ENCODE results near the gene CMPK1. TPM values are rescaled to one million over a fixed set of nuclear protein-coding genes. Genes with fewer than 3 reads are reported as not detected.

Gene CMPK1
- total RNA-seq, 2 experiments from 2014 or later, result 99.7 to 101 TPM

DNA sequence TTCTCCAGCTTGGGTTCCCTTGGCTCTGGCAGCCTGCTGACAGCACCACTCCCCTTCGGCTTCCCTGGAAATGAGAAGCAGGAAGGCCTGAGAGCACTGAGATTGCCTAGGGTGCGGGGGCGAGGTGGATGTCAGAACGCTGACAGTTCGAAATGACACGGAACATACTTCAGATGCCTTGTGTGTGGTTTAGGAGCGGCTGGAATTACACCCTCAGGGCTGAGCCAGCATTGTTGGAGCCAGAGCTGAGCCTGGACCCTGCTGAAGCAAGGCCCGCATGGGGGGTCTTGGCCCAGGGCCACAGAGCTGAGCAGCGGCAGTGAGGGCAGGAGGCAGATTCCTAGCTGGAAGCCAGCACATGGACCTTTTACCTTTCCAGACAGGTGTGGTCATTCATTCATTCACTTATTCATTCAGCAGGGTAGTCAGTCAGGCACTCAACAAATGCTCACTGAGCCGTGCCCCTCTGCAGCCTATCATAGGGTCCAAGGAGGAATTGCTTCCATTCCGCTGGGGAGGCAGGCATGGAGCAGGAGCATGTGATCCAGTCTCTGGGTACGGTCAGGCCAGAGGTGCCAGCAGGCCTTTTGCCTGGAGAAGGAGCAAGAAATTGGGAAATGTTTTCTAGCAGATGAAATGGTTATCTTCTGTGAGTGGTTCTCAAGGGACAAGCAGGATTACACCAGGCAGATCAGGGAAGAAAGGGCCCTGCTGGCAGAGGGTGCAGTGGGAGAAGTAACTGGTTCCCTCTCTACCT lies 75.9 kb downstream of the CMPK1 start:
- H3K9me3 Mint-ChIP-seq, result no peaks in the 10 kb centered on the region
- ChIA-PET POLR2A (no interaction called here), CTCF (interaction anchor here (1.2 kb wide), 1 partner anchor 346 kb away, joined by 3 read pairs; no protein-coding TSS in a partner anchor)
- H3K27me3 Mint-ChIP-seq, result peaks cover 8% of the 10 kb centered on the region
- H3K36me3 Mint-ChIP-seq (ENCODE audit: low read depth), result no peaks in the 10 kb centered on the region
- no peaks in the 10 kb centered on the region for H3K4me1 Mint-ChIP-seq (ENCODE audit: low read depth)
- no peak overlapping the region for H3K4me3 Mint-ChIP-seq
- no peak overlapping the region for H3K27ac Mint-ChIP-seq
- ATAC-seq (no peak), DNase-seq (no peak)
- TF ChIP-seq, protein P1, sequence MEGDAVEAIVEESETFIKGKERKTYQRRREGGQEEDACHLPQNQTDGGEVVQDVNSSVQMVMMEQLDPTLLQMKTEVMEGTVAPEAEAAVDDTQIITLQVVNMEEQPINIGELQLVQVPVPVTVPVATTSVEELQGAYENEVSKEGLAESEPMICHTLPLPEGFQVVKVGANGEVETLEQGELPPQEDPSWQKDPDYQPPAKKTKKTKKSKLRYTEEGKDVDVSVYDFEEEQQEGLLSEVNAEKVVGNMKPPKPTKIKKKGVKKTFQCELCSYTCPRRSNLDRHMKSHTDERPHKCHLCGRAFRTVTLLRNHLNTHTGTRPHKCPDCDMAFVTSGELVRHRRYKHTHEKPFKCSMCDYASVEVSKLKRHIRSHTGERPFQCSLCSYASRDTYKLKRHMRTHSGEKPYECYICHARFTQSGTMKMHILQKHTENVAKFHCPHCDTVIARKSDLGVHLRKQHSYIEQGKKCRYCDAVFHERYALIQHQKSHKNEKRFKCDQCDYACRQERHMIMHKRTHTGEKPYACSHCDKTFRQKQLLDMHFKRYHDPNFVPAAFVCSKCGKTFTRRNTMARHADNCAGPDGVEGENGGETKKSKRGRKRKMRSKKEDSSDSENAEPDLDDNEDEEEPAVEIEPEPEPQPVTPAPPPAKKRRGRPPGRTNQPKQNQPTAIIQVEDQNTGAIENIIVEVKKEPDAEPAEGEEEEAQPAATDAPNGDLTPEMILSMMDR (IDR thresholded peaks at IDR 0.05), result no peak
- intact Hi-C loops (cut with micrococcal nuclease), result no loop called here

DNA sequence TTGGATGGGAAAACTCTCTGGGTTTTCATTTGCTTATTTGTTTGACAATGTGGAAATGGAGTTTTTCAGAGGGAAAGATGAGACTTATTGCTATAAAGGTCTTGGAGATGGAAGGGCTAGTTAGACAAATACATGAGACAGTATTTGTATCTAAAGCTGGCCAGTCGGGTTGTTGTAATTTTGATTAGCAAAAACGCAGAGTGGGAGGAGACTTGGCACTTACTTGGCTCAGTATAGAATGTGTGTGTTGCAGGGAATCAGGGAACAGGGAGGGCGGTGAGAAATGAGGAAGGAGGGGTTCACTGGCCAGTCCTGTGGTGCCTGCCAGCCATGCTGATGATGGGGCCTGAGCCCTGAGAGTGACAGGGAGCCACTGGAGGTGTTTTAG lies 76.5 kb downstream of the CMPK1 start:
- Mint-ChIP-seq H3K27me3 (peaks cover 10% of the 10 kb centered on the region), H3K36me3 (ENCODE audit: low read depth) (no peaks in the 10 kb centered on the region), H3K4me3 (no peak overlapping the region), H3K9me3 (no peaks in the 10 kb centered on the region), H3K4me1 (ENCODE audit: low read depth) (no peaks in the 10 kb centered on the region), H3K27ac (no peak overlapping the region)
- intact Hi-C loops (cut with micrococcal nuclease), result no loop called here
- no peak for ATAC-seq
- no peak for DNase-seq
- ChIA-PET CTCF (no interaction called here), POLR2A (no interaction called here)
- TF ChIP-seq, protein P1 (IDR thresholded peaks at IDR 0.05), result no peak

DNA sequence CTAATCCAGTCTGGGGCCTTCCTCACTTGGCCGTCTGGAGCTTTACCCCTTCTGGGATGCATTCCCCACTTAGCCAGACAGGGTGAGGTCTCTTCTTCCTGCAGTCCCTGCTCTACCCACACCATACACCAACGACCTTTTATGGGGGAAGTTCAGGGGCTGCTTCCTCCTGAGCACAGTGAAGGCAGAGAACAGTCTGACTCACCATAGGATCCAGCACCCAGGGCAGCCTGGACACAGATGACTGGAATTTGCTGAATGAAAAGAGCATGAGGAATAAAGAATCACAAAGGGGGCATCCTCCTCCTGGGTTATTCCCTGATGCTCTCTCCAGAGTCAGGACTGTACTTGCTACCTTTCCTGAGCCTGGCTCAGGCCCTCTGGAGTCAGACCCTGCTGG lies 77.8 kb downstream of the CMPK1 start:
- no peaks in the 10 kb centered on the region for H3K36me3 Mint-ChIP-seq (ENCODE audit: low read depth)
- TF ChIP-seq, protein P1 (IDR thresholded peaks at IDR 0.05), result no peak
- DNase-seq, result no peak
- POLR2A ChIA-PET, result no interaction called here
- no peaks in the 10 kb centered on the region for H3K9me3 Mint-ChIP-seq
- H3K27ac Mint-ChIP-seq, result no peak overlapping the region
- no peak overlapping the region for H3K4me3 Mint-ChIP-seq
- no peak for ATAC-seq
- no peaks in the 10 kb centered on the region for H3K4me1 Mint-ChIP-seq (ENCODE audit: low read depth)
- CTCF ChIA-PET, result no interaction called here
- peaks cover 14% of the 10 kb centered on the region for H3K27me3 Mint-ChIP-seq
- intact Hi-C loops (cut with micrococcal nuclease), result no loop called here

DNA sequence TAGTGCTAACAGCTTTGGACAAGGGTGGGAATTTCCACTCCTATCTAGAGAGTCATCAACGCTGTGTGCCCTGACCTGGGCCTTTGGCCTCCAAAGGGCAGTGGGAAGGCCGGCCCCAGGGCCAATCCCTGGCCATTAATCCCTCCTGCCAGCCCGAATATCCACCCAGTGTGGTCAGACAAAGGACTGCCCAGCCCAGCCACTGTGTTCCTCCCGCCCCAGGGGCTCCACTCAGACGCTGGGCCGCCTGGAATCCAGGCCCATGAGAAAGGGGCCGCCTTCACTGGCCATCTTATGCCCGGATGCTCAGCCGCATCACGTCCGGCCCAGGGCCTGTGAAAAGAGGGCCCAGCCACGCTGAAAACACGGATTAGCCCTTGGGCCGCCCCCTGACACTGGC lies 78.8 kb downstream of the CMPK1 start:
- no peak for DNase-seq
- TF ChIP-seq, protein P1 (IDR thresholded peaks at IDR 0.05), result no peak
- no peak overlapping the region for H3K27ac Mint-ChIP-seq
- no peak for ATAC-seq
- H3K9me3 Mint-ChIP-seq, result no peaks in the 10 kb centered on the region
- peaks cover 3% of the 10 kb centered on the region for H3K4me1 Mint-ChIP-seq (ENCODE audit: low read depth)
- peaks cover 19% of the 10 kb centered on the region for H3K27me3 Mint-ChIP-seq
- intact Hi-C loops (cut with micrococcal nuclease), result no loop called here
- ChIA-PET CTCF (interaction anchor here (0.9 kb wide), 1 partner anchor 24 kb away, joined by 3 read pairs; no protein-coding TSS in a partner anchor), POLR2A (no interaction called here)
- no peak overlapping the region for H3K4me3 Mint-ChIP-seq
- H3K36me3 Mint-ChIP-seq (ENCODE audit: low read depth), result no peaks in the 10 kb centered on the region

DNA sequence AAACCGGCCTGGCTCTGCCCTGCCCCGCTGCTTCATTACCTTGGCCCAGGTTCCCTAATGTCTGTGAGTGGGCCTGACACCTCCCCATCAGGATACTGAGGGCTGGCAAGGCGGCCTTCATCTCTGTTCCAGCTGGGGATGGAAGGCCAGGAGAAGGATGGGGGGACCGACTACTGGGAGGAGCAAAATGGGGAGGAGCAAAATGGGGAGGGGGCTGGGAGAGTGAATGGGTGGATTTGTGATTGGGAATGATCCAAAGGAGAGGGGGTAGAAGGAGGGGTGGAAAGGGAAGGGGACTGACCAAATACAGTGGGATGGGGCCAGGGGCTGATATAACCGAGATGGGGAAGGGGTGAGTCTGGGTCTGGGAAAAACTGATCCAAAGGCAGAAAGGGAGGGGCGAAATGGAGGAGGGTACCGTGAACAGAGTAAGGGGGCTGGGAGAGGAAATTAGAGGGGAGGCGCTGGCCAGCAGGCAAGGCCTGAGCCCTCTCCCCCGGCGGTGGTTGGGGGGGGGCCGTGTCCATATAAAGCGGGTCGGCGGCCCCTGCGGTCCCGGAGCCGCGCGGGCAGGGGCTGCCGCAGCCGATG lies 82.2 kb downstream of the CMPK1 start, which contains the start of gene FOXE3:
Gene FOXE3 (plus strand): TSS at position 558 of the 591 bp plus-strand sequence. CDS start 31 bp downstream, at position 589.
- peaks cover 6% of the 10 kb centered on the region for H3K4me1 Mint-ChIP-seq (ENCODE audit: low read depth)
- H3K4me3 Mint-ChIP-seq, result peak within 1 kb of the TSS; percentile 50
- H3K27ac Mint-ChIP-seq, result no peak within 1 kb of the TSS
- ATAC-seq (no peak), DNase-seq (no peak)
- H3K9me3 Mint-ChIP-seq, result no peaks in the 10 kb centered on the region
- no peaks in the 10 kb centered on the region for H3K36me3 Mint-ChIP-seq (ENCODE audit: low read depth)
- intact Hi-C loops (cut with micrococcal nuclease), result no loop called here
- CTCF ChIA-PET, result interaction anchor here (1.3 to 2.3 kb wide), 2 partner anchors 17 to 27 kb away, joined by 3 to 10 read pairs; no protein-coding TSS in a partner anchor
- peaks cover 31% of the 10 kb centered on the region for H3K27me3 Mint-ChIP-seq
- TF ChIP-seq, protein P1 (IDR thresholded peaks at IDR 0.05), result no peak
- POLR2A ChIA-PET, result interaction anchor here (0.6 kb wide), 1 partner anchor 39 kb away, joined by 4 read pairs; no protein-coding TSS in a partner anchor
